CD4-positive, alpha-beta T cell treated with Interleukin-4 for 4 hours (primary cell): ENCODE data around the gene TAS1R3.

Experiments used
- DNase-seq: peaks from one replicate; pipeline ENCODE4 v3.0.0-alpha.2; 2020

The TAS1R3 gene

GRCh38 chr1:1295154-1295923 lies 35.7 kb upstream of the TAS1R3 start:
- no peak for DNase-seq

- DNase-seq: no peak
These were observed 34.7 kb upstream of the TAS1R3 start for GRCh38 chr1:1296070-1297061.

- no peak for DNase-seq
These were observed 33.2 kb upstream of the TAS1R3 start for GRCh38 chr1:1297802-1298424.

GRCh38 chr1:1298861-1299685 lies 32.0 kb upstream of the TAS1R3 start:
- no peak for DNase-seq

DNA sequence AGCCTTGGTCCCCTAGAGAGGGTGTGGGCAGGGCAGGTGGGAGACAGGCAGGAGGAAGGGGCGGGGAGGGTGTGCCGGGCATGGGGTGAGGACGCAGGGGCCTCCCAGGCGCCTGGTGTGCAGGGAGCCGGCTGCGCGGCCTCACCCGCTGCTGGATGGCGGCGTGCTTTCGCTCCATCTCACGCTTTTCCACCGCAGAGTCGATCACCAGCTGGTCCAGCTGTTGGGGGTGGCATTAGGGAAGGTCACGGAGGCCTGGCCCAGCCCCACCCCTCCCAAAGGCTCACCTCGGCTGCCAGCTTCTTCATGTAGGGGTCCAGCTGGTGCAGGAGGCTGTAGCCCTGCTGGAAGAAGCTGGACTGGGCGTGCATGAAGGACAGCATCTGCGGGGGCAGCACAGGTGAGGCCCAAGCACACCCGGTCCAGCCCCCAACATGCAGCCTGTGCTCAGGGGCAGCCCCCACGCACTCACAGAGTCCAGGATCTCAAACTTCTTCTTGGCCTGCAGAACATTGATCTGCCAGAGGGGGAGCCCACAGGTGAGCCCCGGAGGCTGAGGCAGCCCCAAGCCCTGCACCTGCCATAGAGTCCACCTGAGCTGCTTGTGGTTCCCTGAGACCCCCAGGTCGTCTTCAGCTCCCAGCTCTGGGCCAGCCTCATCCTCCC lies 31.3 kb upstream of the TAS1R3 start:
- DNase-seq: peak; percentile 14

DNA sequence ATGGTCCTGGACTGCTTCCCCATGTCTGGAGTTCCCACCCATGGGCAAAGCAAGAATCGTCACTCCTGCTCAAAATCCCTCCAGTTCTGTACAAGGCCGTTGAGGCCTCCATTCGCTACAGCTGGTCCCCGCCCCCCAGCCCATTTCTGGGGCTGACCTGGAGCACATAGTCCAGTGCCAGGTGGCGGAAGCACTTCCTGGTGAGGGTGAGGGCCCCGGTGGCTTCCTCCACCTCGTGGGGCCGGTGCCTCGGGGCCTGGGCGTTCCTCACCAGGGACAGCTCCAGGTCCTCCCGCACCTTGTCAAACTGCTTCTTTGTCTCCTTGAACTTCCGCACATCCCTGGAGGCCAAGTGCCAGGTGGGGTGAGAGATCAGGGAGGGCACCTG lies 30.7 kb upstream of the TAS1R3 start:
- no peak for DNase-seq

GRCh38 chr1:1302006-1302430 lies 29.1 kb upstream of the TAS1R3 start:
- no peak for DNase-seq

DNA sequence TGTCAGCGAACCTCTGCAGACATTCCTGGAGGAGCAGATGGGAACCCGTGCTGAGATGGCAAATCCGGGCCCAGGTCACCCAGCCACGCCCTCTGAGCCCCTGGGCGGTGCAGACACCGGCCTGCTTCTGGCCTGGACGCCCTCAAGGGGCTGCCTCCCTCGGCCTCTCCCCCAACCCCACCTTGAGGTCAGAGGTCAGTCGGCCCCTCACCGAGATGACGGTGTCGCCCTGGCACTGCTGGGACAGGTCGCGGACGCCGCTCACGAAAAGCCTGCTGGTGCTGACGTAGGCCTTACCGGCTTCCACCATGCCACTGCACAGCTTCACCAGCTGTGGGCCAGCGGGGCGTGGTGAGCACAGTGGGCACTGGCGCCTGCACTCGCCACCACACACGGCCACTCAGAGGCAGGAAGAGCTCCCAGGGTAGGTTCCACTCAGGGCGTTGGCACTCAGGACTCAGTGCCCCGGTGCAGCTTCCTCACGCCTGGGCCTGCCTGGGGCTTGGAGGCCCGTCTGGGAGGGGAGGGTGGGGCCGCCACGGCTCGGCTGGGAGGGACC lies 28.1 kb upstream of the TAS1R3 start:
- no peak for DNase-seq

DNA sequence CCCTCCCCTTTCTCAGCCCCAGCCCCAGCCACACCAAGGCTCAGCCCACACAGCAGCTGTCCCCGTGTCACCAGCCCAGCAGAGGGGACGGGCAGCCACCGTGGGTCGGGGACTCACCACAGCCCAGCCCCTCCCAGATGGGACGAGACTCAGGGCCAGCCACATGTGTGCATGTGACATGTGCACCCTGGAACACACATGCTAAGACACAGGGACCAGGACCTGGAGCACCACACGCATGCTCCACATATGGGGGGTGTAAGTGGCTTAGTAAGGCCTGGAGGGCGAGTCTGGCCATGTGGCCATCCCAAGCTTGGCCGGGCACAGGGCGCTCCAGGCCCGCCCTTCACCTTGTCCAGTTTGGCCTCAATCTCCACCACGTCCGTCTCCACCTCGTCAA lies 27.3 kb upstream of the TAS1R3 start:
- DNase-seq: no peak

DNA sequence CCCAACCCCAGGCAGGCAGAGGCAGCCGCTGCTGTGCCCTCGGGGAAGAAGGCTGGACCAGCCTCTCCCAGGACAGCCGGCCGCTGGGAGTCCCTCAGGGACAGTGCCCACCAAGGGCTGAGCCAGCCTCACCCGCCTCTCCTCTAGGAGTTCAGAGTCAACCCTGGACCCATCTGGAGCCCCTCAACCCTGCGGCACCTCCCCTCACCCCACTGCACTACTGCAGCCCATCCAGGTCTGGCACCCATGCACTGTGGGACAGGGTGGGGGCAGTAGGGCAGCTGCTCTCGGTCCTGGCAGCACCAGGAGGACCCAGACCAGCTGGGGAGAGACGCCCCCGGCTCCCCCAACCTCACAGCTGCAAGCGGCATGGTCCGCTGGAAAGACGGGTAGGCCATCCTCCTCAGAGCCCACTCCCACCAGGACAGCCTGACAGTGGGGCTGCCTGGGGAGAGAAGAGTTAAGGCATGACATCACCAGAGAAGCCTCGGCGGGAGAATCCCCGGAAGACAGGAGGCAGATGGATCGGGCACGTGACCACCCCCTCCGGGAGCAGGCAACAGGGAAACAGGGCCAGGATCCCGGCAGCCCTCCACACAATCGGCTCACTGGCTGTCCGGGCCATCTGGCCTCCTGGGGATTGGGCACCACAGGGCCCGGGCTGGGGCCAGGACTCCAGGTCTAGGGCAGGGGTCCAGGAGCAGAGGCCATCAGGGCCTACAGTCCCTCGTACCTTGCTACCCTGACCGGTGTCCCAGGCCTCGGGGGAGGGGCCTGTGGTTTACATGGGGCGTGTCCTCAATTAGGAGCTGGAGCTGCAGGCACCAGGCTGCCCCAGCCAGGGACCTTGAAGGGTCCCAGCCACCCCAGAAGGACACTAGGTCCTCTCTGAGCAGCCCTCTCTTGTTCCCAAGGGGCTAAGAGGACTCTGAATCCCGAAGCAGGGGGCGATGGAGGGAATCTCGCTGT lies 26.5 kb upstream of the TAS1R3 start:
- no peak for DNase-seq

DNA sequence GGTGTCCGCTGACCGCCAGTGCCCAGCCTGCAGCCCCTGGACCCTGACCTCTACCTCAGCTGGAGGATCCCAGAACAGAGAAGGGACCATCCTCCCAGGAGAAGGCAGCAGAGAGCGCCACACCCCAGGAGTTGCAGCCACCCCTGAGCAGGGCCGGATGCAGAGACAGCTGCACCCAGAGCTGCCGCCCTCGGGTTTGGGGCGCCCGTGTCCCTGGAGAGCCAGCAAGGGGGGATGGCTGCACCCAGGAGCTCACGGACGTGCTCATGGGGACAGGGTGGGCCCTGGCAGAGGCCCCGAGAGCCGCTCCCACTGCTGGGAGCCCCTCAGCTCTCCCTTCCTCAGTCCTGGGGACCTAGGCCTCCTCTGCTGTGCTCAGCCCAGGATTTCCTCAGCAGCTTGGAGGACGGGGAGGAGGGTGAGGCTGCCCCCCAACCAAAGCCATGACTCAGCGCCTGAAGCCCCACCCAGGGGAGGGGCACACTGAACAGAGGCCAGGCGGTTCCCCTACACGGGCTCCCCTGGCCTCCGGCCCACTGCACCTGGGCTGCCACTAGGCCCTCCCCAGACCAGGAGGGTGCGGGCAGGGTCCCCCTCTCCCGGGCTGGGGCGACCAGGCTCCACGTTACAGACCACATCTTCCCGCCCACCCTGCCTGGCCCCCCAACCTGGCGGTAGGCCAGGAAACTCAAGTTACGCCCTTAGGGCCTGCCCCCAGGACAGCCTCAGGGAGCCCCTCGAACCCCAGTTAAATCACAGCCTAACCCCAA lies 25.6 kb upstream of the TAS1R3 start:
- peak; percentile 73 for DNase-seq

DNA sequence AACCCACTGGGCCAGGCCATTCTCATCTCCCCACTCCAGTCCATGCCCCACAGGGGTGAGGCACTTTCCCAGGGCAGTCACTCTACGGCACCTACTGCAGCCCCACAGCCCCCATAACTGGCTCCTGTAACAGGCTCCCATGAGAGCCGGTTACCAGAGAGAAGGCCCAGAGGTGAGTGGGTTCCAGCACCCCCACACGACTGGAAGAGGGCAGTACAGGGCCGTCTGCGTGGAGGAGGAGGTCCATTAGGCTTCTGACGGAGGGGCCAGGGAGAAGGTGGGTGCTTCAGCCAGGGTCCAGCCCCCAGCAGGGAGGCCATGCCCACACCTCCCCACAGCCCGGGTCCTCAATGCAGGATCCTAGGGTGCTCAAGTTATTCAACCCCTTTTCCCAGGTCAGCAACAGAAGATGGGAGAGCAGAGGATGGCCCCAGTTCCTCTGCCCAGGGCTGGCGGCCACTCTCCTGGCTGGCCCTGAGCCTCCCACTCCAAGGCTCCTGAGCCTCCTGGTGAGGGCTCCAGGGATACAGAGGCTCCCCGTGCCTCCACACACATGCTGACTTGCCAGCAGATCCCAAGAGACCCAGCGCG lies 24.9 kb upstream of the TAS1R3 start:
- no peak for DNase-seq

DNA sequence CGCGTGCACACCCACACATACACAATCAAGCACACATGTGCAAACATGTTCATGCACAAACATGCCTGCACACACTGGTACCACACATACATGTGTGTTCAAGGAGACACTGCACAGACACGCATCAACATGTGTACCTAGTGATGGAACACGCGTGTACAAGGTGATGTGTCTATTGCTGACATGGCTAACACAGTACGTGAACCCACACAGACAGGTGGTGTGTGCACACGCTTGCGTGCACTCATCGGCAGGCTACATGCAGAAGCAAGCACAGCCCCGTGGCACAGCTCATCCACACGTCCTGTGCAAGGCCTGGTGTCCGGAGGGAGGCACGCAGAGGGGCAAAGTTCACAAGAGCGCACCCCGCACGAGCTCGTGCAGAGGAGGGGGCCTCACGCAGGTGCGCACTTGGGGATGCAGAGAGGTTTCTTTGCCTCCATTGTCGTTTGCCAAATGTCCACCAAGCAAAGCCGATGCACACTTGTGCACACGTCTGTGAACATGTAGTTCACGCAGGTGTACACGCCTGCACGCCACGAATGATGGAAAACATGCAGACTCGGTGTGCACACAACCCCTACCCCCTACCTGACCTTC lies 24.3 kb upstream of the TAS1R3 start:
- no peak for DNase-seq

GRCh38 chr1:1307261-1307922 lies 23.7 kb upstream of the TAS1R3 start:
- DNase-seq: no peak

DNA sequence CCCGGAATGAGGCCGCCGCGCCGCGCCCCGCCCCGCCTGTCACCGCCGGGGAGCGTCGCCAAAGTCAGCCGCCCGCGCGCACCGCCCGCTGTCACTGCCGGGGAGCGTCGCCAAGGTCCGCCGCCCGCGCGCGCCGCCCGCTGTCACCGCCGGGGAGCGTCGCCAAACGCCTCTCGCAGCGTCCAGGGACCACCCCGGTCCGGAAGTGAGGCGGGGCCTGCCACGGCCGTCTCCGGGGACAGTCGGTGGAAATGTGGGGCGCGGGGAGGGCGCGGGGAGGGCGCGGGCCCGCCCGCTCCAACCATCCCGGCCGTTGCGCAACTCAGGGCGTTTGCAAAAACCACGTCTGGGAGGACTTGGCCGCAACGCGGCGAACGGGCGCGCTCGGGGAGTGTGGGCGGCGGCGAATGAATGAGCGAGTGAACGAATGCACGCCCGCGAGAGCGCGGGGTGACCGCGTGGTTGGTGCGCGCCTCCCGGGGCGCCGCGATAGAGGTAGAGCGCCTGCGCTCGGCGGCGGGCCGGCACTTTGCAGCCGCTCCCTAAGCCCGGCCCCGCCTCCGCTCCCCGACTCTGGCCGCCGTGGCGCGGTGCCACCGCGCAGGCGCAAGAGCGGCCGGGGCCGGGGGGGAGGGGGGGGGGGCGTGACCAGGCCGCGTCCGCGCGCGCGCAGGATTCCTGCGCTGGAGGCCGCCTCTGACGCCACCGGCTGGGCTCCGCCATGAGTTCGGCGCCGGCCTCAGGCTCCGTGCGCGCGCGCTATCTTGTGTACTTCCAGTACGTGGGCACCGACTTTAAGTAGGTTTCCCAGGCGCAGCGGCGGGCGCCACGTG lies 22.9 kb upstream of the TAS1R3 start, which contains the start of the genes ACAP3 and PUSL1:
Gene ACAP3, minus strand, starts transcription at position 8 of the 833 bp plus-strand sequence. CDS start 115 bp downstream, outside the sequence.
Gene PUSL1, plus strand, starts transcription at position 675 of the 833 bp plus-strand sequence. Its CDS starts 47 bp downstream, at position 722.
- DNase-seq: peak; percentile 88

DNA sequence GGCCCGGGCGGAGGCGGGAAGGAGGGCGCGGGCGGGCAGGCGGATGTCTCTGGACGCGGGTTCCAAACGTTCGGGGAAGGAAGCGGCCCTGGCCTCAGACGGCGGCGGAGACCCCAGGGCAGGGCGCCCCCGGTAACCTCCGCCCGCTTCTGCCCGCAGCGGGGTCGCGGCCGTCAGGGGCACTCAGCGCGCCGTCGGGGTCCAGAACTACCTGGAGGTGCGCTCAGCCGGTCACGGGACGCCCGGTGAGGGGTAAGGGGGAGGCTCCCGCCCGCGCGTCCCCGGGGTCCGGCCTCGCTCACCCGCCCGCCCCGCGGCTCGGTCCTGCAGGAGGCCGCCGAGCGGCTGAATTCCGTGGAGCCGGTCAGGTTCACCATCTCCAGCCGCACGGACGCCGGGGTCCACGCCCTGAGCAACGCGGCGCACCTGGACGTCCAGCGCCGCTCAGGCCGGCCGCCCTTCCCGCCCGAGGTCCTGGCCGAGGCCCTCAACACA lies 22.3 kb upstream of the TAS1R3 start:
- no peak for DNase-seq
